ENCODE results near the gene SUGCT. TPM values are rescaled to one million over a fixed set of nuclear protein-coding genes. Genes with fewer than 3 reads are reported as not detected.

The SUGCT gene
- total RNA-seq, 4 donors from 2014 or later = 7.8 to 15.0 (median 12.8) TPM

DNA sequence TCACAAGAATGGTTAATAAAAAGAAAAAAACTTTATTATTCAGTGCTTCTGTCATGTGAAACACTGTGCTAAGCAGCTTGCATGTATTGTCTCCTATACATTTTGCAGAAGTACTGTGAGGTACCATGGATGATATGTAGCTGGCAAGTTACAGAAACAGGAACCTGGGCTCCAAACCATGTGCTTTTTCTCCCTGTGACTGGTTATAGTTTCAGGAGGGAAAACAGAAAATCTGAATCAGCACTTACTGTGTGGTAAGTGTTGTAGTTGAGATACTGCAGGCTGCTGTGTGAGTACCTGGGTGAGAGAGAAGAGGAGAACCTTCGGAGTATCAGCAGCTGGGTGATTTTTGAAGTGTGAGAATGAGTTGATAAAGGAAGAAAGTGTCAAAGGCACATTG lies 285.0 kb downstream of the SUGCT start:
- Histone ChIP-seq H3K9me3 (no peaks in the 10 kb centered on the region), H3K27ac (replicated peaks in 1 of 4) (no peak overlapping the region), H3K4me3 (no peak overlapping the region), H3K4me1 (no peaks in the 10 kb centered on the region), H3K27me3 (no peaks in the 10 kb centered on the region), H3K36me3 (no peaks in the 10 kb centered on the region)
- DNase-seq (ENCODE audit: extremely low spot score) = no peak
- 0% methylated on average over 1 of the region's 1 CpG for WGBS
- intact Hi-C loops (cut with DNase I) = no loop called here
- no peak for TF ChIP-seq POLR2AphosphoS5 (IDR thresholded peaks at IDR 0.05)
- TF ChIP-seq EP300 (IDR thresholded peaks at IDR 0.05) = no peak
- TF ChIP-seq, protein P1, sequence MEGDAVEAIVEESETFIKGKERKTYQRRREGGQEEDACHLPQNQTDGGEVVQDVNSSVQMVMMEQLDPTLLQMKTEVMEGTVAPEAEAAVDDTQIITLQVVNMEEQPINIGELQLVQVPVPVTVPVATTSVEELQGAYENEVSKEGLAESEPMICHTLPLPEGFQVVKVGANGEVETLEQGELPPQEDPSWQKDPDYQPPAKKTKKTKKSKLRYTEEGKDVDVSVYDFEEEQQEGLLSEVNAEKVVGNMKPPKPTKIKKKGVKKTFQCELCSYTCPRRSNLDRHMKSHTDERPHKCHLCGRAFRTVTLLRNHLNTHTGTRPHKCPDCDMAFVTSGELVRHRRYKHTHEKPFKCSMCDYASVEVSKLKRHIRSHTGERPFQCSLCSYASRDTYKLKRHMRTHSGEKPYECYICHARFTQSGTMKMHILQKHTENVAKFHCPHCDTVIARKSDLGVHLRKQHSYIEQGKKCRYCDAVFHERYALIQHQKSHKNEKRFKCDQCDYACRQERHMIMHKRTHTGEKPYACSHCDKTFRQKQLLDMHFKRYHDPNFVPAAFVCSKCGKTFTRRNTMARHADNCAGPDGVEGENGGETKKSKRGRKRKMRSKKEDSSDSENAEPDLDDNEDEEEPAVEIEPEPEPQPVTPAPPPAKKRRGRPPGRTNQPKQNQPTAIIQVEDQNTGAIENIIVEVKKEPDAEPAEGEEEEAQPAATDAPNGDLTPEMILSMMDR (IDR thresholded peaks at IDR 0.05) = no peak
- no peak for TF ChIP-seq POLR2A (IDR thresholded peaks at IDR 0.05; ENCODE audit: low read depth)

DNA sequence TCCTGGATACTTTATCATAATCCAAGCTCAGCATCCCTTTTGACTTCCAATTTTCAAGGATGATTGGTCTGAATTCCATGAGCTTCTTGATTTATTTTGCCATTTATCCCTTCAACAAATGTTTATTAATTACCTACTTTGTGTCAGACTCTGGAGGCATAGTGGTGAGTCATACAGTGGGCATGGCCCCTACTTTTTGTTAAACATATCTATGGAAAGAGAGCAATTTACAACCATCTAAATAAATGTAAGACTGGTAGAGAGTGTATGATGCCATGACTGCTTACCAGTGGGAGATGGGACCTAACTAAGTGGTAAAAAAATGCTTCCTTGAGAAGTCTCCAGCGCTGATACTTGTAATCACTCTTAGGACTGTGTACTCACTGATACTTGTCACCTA lies 286.6 kb downstream of the SUGCT start:
- H3K27ac ChIP-seq (replicated peaks in 1 of 4) = no peak overlapping the region
- H3K36me3 ChIP-seq = no peaks in the 10 kb centered on the region
- intact Hi-C loops (cut with DNase I) = no loop called here
- no peaks in the 10 kb centered on the region for H3K27me3 ChIP-seq
- H3K9me3 ChIP-seq = no peaks in the 10 kb centered on the region
- H3K4me3 ChIP-seq = no peak overlapping the region
- no peaks in the 10 kb centered on the region for H3K4me1 ChIP-seq
- WGBS = 93% methylated on average over 1 of the region's 1 CpG
- TF ChIP-seq POLR2AphosphoS5 (IDR thresholded peaks at IDR 0.05) = no peak
- TF ChIP-seq POLR2A (IDR thresholded peaks at IDR 0.05; ENCODE audit: low read depth) = no peak
- no peak for TF ChIP-seq EP300 (IDR thresholded peaks at IDR 0.05)
- TF ChIP-seq, protein P1 (IDR thresholded peaks at IDR 0.05) = no peak
- no peak for DNase-seq (ENCODE audit: extremely low spot score)

DNA sequence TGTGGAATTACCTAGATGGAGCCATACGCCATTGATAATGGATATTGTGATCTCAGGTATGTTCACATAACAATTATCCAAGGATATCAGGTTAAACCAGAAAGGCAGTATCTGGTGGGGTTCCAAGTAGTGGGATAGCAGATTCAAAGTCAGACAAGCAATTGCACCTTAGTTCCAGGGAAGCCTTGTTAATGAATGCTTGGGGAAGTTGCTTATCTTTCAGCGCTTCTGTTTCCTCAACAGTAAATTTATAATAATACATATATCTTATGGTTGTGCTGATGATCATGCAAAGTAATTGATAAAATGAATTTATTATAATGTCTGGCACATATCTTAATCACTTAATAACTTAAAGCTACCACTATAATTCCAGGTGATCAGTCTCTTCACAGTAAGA lies 290.9 kb downstream of the SUGCT start:
- Histone ChIP-seq H3K27ac (replicated peaks in 1 of 4) (no peak overlapping the region), H3K4me1 (no peaks in the 10 kb centered on the region), H3K36me3 (no peaks in the 10 kb centered on the region), H3K27me3 (no peaks in the 10 kb centered on the region), H3K4me3 (no peak overlapping the region), H3K9me3 (no peaks in the 10 kb centered on the region)
- no peak for DNase-seq (ENCODE audit: extremely low spot score)
- intact Hi-C loops (cut with DNase I) = no loop called here
- WGBS = 37% methylated on average over 1 of the region's 2 CpGs
- TF ChIP-seq, protein P1 (IDR thresholded peaks at IDR 0.05) = no peak
- no peak for TF ChIP-seq POLR2AphosphoS5 (IDR thresholded peaks at IDR 0.05)
- no peak for TF ChIP-seq EP300 (IDR thresholded peaks at IDR 0.05)
- TF ChIP-seq POLR2A (IDR thresholded peaks at IDR 0.05; ENCODE audit: low read depth) = no peak

DNA sequence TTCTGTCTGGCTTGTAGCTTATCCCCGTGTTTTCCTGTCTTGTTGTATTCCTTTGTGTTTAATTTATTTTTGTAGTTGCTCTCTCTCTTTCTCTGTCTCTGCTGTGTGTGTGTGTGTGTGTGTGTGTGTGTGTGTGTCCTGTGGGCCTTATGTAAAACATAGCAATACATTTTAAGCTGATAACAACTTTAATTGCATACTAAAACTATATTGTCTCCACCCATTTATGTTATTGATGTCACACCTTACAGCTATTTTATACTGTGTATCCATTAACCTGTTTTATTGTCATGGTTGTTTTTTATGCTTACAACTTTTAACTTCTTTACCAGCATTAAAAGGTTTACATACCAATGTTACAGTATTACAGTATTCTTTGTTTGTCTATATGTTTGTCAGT lies 293.6 kb downstream of the SUGCT start:
- TF ChIP-seq EP300 (IDR thresholded peaks at IDR 0.05) (no peak), POLR2AphosphoS5 (IDR thresholded peaks at IDR 0.05) (no peak), POLR2A (IDR thresholded peaks at IDR 0.05; ENCODE audit: low read depth) (no peak)
- TF ChIP-seq, protein P1 (IDR thresholded peaks at IDR 0.05) = no peak
- intact Hi-C loops (cut with DNase I) = no loop called here
- Histone ChIP-seq H3K27me3 (no peaks in the 10 kb centered on the region), H3K27ac (replicated peaks in 1 of 4) (no peak overlapping the region), H3K9me3 (peaks cover 0 to 16% (median 12%) of the 10 kb centered on the region in 4 donors), H3K36me3 (no peaks in the 10 kb centered on the region), H3K4me1 (peaks cover 0 to 2% (median 0%) of the 10 kb centered on the region in 4 donors), H3K4me3 (no peak overlapping the region)
- DNase-seq (ENCODE audit: extremely low spot score) = no peak
- WGBS = 63% methylated on average over 1 of the region's 1 CpG

DNA sequence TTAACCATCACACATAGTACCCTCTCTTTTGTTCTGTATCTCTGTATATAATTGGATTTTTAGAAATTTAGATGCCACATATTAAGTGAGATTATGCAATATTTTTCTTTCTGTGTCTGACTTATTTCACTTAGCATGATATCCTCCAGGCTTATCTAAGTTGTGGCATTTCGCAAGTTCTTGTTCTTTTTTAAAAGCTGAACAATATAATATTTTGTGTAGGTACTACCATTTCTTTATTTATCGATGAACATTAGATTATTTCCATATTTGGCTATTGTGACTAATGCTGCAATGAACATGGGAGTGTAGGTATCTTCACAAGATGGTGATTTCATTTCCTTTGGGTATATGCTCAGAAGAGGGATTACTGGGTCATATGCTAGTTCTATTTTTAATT lies 295.0 kb downstream of the SUGCT start:
- 99% methylated on average over 2 of the region's 2 CpGs for WGBS
- DNase-seq (ENCODE audit: extremely low spot score) = no peak
- H3K27ac ChIP-seq (replicated peaks in 1 of 4) = no peak overlapping the region
- peaks cover 0 to 10% (median 0%) of the 10 kb centered on the region in 4 donors for H3K4me1 ChIP-seq
- TF ChIP-seq, protein P1 (IDR thresholded peaks at IDR 0.05) = no peak
- no peak overlapping the region for H3K4me3 ChIP-seq
- H3K9me3 ChIP-seq = peaks cover 0 to 16% (median 12%) of the 10 kb centered on the region in 4 donors
- no peaks in the 10 kb centered on the region for H3K27me3 ChIP-seq
- no peaks in the 10 kb centered on the region for H3K36me3 ChIP-seq
- intact Hi-C loops (cut with DNase I) = no loop called here

All from esophagus muscularis mucosa (tissue), 4 donors.